HG02970 (cell line): ENCODE measurements around the gene CLCA2.

Experiments
- ATAC-seq: cut with Tn5 transposase; IDR thresholded peaks from one replicate; pipeline ENCODE4 v1.9.1; 2021; ENCODE audit warnings: mild to moderate bottlenecking, moderate library complexity, moderate number of reproducible peaks; ENCODE audit not compliant: unreplicated experiment, low FRiP score

The CLCA2 gene

DNA sequence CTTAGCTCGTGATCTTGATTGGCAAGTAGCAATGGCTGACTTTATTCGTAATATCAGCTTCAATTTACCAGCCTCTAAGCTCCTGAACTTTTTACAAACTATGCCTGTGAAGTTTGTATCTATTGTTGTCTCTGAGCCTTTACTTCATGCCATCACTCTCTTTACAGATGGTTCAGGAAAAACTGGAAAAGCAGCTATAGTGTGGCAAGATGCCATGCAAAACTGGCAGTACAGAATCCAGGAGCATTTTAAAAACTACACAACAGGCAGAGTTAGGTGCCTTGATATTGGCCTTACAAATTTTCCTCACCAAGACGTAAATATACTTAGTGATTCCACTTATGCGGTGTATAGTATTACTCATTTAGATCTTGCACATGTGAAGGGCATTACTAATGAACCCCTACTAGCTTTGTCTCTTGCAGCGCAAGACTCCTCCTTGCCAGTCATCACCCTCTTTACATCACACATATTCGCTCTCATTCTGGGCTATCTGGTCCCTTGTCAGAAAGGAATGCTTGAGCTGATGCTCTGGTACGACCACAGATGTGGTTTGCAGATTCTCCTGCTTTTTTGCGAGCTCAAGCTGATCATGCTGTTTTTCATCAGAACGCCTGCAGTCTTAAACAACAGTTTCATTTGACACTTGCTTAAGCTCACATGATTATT lies 81.1 kb downstream of the CLCA2 start:
- ATAC-seq: no peak

DNA sequence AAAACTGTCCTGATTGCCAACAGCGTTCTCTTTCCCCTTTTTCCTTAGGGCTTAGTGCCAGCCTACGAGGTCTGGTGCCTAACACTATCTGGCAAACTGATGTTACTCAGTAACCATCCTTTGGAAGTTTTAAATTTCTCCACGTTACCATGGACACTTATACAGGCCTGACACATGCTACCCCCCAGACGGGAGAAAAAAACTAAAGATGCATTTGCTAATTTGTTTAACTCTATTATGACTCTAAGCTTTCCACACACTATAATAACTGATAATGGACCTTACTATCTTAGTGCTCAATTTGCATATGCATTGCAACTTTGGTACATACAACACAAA lies 81.6 kb downstream of the CLCA2 start:
- ATAC-seq: no peak
